Panc1 (cell line): ENCODE measurements around the gene ERC2. TPM values are rescaled to one million over a fixed set of nuclear protein-coding genes. Genes with fewer than 3 reads are reported as not detected.

Experiments used
- ATAC-seq: fragments of 200-7000 bp; cut with Tn5 transposase; 2 replicates; pipeline ENCODE4 v1.9.1; 2020; ENCODE audit warnings: mild to moderate bottlenecking, moderate library complexity
- BruUV-seq: library from RNA; stranded (reverse); fragments of 400-500 nt; replicated peaks from 2 replicates; lab custom pipeline; 2021; lab: Mats Ljungman, UMichigan
- CTCF ChIA-PET: fragments of 300-600 bp; sonication (Branson Sonifier 250); formaldehyde crosslinking; loops from one replicate; lab custom pipeline; 2022; ENCODE audit warnings: antibody characterized with exemption; lab: Charles Lee
- POLR2A ChIA-PET: fragments of 300-600 bp; sonication (Branson Sonifier 250); formaldehyde crosslinking; loops from one replicate; lab custom pipeline; 2022; ENCODE audit warnings: antibody characterized with exemption; lab: Charles Lee
- DNase-seq: peaks from one replicate; pipeline ENCODE4 v3.0.0-alpha.2; 2010; ENCODE audit warnings: low read depth, low spot score
- H3K27ac ChIP-seq: 2 replicates; pipeline ENCODE4 v1.5.1; 2011; ENCODE audit warnings: mild to moderate bottlenecking, low read length, inconsistent platforms
- H3K27me3 ChIP-seq: fragments of 200-500 bp; sonication (Bioruptor generic); 2 replicates; pipeline ENCODE4 v1.6.0; 2014; ENCODE audit warnings: low read length, inconsistent platforms; ENCODE audit not compliant: control insufficient read depth, insufficient read depth
- H3K36me3 ChIP-seq: fragments of 200-500 bp; sonication (Bioruptor generic); 2 replicates; pipeline ENCODE4 v1.5.1; 2014; ENCODE audit warnings: inconsistent platforms, mild to moderate bottlenecking, low read length, moderate library complexity; ENCODE audit not compliant: control insufficient read depth, insufficient read depth
- H3K4me1 ChIP-seq: 2 replicates; pipeline ENCODE4 v1.5.1; 2011; ENCODE audit warnings: inconsistent platforms, mild to moderate bottlenecking, low read length, moderate library complexity; ENCODE audit not compliant: control insufficient read depth, insufficient read depth
- H3K4me3 ChIP-seq, 2 experiments: 2 replicates each; pipeline ENCODE4 v1.5.1; 2011 to 2012; ENCODE audit warnings: low read depth in 2 of 2, low read length in 2 of 2, mild to moderate bottlenecking in 2 of 2, inconsistent platforms in 1 of 2, moderate library complexity in 1 of 2
- H3K9me3 ChIP-seq: fragments of 200-500 bp; sonication (Bioruptor generic); 2 replicates; pipeline ENCODE4 v1.5.1; 2014; ENCODE audit warnings: low read depth, mild to moderate bottlenecking, inconsistent platforms, low read length, moderate library complexity; ENCODE audit not compliant: control insufficient read depth, insufficient read depth
- POLR2AphosphoS5 ChIP-seq: IDR thresholded peaks from 2 replicates; pipeline ENCODE4 v1.6.1; 2012; ENCODE audit warnings: mild to moderate bottlenecking, low read depth, low read length, moderate library complexity
- REST ChIP-seq, 2 experiments: IDR thresholded peaks; 2 replicates each; pipeline ENCODE4 v1.6.1; 2011 to 2012; ENCODE audit warnings: low read depth in 2 of 2, control low read depth in 1 of 2, low read length in 1 of 2, mild to moderate bottlenecking in 1 of 2, moderate library complexity in 1 of 2; ENCODE audit not compliant: insufficient read depth in 1 of 2
- SIN3A ChIP-seq: IDR thresholded peaks from 2 replicates; pipeline ENCODE4 v1.6.1; 2012; ENCODE audit warnings: low read depth, mild to moderate bottlenecking, low read length, moderate library complexity, borderline replicate concordance; ENCODE audit not compliant: insufficient read depth
- TCF7L2 ChIP-seq: IDR thresholded peaks from 2 replicates; pipeline ENCODE4 v1.6.1; 2011; ENCODE audit warnings: mild to moderate bottlenecking, low read depth, low read length, inconsistent platforms
- in situ Hi-C: cut with HindIII; loops from 2 replicates; pipeline ENCODE4 v1.10.0; 2016; ENCODE audit warnings: low sequenced_read_pairs, low pct_unique_long_range_greater_than_20kb
- intact Hi-C: fragments of 100-400 bp; cut with micrococcal nuclease; formaldehyde crosslinking; loops from one replicate; pipeline ENCODE4 v1.10.0; 2022; ENCODE audit not compliant: unreplicated experiment
- total RNA-seq: library from RNA; stranded (reverse); gene quantifications from one replicate; pipeline ENCODE4 v1.2.1, GENCODE V29; 2021; ENCODE audit not compliant: unreplicated experiment
- TF ChIP-seq, protein P1 (sequence below): fragments of 450-650 bp; IDR thresholded peaks from 2 replicates; pipeline ENCODE4 v1.5.1; 2017; ENCODE audit warnings: mild to moderate bottlenecking

The ERC2 gene
- total RNA-seq, 1 experiment from 2014 or later: 0.33 TPM

DNA sequence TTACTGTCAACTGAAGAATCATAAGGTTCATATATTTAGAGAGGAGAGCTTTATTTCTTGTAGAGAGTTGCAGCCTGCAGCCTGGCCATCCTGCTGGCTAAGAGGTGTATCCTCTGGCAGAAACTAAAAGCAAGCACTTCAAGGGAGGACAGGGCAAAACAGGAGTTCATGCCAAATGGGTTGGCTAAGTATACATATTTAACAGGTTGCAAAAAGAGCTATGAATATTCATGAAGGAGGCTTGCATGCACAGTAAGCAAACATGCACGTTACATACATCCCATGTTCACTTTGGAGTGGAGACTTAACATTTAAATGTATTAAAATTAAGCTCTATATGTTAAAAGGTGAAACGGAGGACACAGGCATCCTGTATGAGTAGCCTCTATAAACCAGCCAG is 354.4 kb downstream of the ERC2 start:
- POLR2A ChIA-PET: interaction anchor here (0.7 kb wide), 1 partner anchor 235 kb away, joined by 4 read pairs; no protein-coding TSS in a partner anchor
- CTCF ChIA-PET: no interaction called here
- BruUV-seq: no TSS peak

DNA sequence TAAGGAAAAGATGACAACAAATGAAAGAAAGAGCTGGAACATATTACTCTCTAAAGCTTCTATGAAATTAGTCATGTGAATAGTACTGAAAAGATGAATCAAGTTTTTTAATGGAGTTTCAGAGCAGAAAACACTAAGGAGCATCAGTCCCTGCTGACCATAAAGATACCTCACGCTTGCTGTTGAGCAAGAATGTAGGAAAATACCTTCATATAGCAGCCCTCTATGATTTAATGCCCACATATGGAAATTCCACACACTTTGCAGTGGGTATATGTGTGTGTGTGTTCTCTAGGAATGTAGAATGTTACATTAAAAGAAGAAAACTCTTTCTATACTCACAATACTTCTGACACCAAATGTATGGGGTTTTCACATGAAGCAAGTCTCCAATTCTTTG is 355.0 kb downstream of the ERC2 start:
- Histone ChIP-seq H3K36me3 (no peaks in the 10 kb centered on the region), H3K27ac (no peak overlapping the region), H3K4me3 (no peak overlapping the region), H3K9me3 (no peaks in the 10 kb centered on the region), H3K27me3 (no peaks in the 10 kb centered on the region), H3K4me1 (no peaks in the 10 kb centered on the region)
- ATAC-seq (no peak), DNase-seq (no peak)
- intact Hi-C loops: no loop called here
- no TSS peak for BruUV-seq
- TF ChIP-seq SIN3A (no peak), REST (IDR thresholded peaks at IDR 0.05; ENCODE audit: insufficient read depth in 1 of 2, low read depth in 2 of 2, low read length in 1 of 2) (no peak), TCF7L2 (no peak), POLR2AphosphoS5 (no peak)
- TF ChIP-seq, protein P1, sequence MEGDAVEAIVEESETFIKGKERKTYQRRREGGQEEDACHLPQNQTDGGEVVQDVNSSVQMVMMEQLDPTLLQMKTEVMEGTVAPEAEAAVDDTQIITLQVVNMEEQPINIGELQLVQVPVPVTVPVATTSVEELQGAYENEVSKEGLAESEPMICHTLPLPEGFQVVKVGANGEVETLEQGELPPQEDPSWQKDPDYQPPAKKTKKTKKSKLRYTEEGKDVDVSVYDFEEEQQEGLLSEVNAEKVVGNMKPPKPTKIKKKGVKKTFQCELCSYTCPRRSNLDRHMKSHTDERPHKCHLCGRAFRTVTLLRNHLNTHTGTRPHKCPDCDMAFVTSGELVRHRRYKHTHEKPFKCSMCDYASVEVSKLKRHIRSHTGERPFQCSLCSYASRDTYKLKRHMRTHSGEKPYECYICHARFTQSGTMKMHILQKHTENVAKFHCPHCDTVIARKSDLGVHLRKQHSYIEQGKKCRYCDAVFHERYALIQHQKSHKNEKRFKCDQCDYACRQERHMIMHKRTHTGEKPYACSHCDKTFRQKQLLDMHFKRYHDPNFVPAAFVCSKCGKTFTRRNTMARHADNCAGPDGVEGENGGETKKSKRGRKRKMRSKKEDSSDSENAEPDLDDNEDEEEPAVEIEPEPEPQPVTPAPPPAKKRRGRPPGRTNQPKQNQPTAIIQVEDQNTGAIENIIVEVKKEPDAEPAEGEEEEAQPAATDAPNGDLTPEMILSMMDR: no peak
- in situ Hi-C loops: no loop called here
- ChIA-PET CTCF (no interaction called here), POLR2A (interaction anchor here (0.7 kb wide), 1 partner anchor 235 kb away, joined by 4 read pairs; no protein-coding TSS in a partner anchor)

More for the DNA sequence above, 354.4 kb downstream of the ERC2 start:
- no peaks in the 10 kb centered on the region for H3K4me1 ChIP-seq
- no peaks in the 10 kb centered on the region for H3K9me3 ChIP-seq
- in situ Hi-C loops: no loop called here
- H3K27ac ChIP-seq: no peak overlapping the region
- TF ChIP-seq, protein P1: no peak
- no peak for TF ChIP-seq REST (IDR thresholded peaks at IDR 0.05; ENCODE audit: insufficient read depth in 1 of 2, low read depth in 2 of 2, low read length in 1 of 2)
- ATAC-seq (no peak), DNase-seq (no peak)
- no peak overlapping the region for H3K4me3 ChIP-seq
- H3K36me3 ChIP-seq: no peaks in the 10 kb centered on the region
- H3K27me3 ChIP-seq: no peaks in the 10 kb centered on the region
- intact Hi-C loops: no loop called here
